Suprapubic skin (tissue), 4 donors: Measurements from ENCODE around the gene MBOAT2.
"Not testable (repeated sequence)": the region's sequence is repeated elsewhere in the genome, so short reads cannot be mapped to it uniquely, and the experiment has no call there.

Source experiments
- POLR2A ChIP-seq, 2 donors: fragments of 450-650 bp; IDR thresholded peaks; one replicate each; pipeline ENCODE4 v1.6.1; 2017; ENCODE audit warnings: antibody characterized with exemption in 2 of 2, mild to moderate bottlenecking in 2 of 2, moderate library complexity in 2 of 2
- POLR2AphosphoS5 ChIP-seq, 3 donors: sonication (generic); formaldehyde crosslinking; IDR thresholded peaks; one replicate each; pipeline ENCODE4 v1.6.1; 2017; ENCODE audit warnings: antibody characterized with exemption in 3 of 3
- TF ChIP-seq, protein P1 (sequence below), 2 donors: fragments of 200-600 bp in 1 of 2; fragments of 450-650 bp in 1 of 2; sonication (generic) in 1 of 2; IDR thresholded peaks; one replicate each; pipeline ENCODE4 v1.5.1; 2016 to 2019; ENCODE audit warnings: antibody characterized with exemption in 2 of 2, mild to moderate bottlenecking in 1 of 2, moderate library complexity in 1 of 2

DNA sequence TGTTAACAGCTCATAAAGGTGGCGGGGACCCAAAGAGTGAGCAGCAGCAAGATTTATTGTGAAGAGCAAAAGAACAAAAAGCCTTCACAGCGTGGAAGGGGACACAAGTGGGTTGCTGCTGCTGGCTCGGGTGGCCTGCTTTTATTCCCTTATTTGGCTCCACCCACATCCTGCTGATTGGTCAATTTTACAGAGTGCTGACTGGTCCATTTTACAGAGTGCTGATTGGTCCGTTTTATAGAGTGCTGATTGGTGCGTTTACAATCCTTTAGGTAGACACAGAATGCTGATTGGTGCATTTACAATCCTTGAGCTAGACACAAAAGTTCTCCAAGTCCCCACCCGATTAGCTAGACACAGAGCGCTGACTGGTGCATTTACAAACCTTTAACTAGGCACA lies 100.7 kb downstream of the MBOAT2 start:
- not testable (repeated sequence) for TF ChIP-seq POLR2A, POLR2AphosphoS5 (IDR thresholded peaks at IDR 0.05)
- TF ChIP-seq, protein P1, sequence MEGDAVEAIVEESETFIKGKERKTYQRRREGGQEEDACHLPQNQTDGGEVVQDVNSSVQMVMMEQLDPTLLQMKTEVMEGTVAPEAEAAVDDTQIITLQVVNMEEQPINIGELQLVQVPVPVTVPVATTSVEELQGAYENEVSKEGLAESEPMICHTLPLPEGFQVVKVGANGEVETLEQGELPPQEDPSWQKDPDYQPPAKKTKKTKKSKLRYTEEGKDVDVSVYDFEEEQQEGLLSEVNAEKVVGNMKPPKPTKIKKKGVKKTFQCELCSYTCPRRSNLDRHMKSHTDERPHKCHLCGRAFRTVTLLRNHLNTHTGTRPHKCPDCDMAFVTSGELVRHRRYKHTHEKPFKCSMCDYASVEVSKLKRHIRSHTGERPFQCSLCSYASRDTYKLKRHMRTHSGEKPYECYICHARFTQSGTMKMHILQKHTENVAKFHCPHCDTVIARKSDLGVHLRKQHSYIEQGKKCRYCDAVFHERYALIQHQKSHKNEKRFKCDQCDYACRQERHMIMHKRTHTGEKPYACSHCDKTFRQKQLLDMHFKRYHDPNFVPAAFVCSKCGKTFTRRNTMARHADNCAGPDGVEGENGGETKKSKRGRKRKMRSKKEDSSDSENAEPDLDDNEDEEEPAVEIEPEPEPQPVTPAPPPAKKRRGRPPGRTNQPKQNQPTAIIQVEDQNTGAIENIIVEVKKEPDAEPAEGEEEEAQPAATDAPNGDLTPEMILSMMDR (IDR thresholded peaks at IDR 0.05) = not testable (repeated sequence)
